Stimulated activated CD4-positive, alpha-beta T cell treated with anti-CD3 and anti-CD28 coated beads, Interleukin-4, amount 100 ng/mL, for 48 hours (primary cell): ENCODE data around the gene MRPL9.
A peak's percentile ranks its signal among the peaks of the same experiment; 100 is the strongest.

Source experiments
- DNase-seq, 2 donors: peaks; one replicate each; pipeline ENCODE4 v3.0.0-alpha.2; 2020; ENCODE audit warnings: low read depth in 2 of 2

The MRPL9 gene

DNA sequence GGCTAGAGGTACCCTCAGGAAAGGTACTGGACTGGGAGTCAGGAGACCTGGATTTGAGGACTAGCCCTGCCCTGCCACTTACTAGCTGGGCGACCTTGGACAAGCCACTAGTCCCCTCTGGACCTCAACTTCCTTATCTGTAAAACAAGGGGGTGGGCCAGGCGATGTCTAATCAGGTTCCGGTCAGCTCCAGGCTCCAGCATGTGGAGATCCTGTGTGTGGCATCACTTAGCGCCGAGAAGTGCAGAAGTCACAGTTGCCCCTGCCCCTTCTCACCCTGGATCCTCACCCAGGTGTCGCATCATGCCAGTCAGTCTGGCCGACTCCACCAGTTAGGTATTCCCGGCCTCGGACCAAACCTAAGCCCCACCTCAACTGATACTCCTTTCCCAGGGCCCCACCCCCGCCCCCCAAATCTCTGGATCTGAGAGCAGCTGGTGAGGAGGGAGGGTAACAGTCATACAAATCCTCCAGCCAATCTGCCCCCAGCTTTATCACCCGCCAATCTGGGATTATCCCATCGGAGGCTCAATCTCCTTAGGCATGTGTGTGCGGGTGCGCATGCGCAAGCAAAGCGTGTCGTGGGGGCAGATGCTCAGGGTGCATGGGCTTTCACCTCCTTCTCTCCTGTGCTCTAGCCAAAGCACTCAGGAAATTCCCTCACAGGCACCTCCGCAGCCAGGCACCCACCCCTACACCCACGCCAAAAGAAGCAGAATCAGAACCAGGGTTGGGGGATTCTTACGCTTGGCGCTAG, 52.1 kb downstream of the MRPL9 start:
- DNase-seq: no peak

DNA sequence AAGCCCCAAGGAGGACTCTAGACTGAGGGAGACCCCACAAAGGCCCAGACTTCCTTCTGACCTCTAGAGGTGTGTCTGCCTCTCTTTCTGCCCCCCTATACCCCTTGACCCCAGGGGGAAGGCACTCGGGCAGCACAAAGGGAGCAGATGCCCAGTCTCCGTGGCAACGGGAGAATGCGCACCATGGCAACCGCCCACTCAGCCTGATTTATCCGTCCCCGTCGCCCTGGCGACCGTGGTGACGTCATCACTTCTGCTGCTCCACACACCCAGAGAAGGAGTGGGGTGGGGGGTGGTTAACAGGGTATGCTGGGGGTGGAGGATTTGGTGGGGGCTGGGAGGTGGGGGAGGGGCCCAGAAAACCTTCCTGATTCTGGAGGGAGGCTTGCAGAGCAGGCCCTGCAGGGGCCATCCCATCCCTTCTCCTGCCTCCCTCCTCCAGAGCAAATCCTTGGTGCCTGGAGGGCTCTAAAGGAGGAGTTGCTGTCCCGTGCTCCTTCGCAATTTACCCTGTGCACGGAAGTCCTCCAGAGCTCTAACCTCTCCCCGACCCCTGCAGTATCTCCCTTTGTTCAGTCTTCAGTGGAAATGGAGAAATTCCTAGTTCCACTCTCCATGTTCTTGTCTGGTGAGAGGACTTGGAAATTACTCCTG, 53.0 kb downstream of the MRPL9 start:
- peak; percentile 28 to 45 for DNase-seq
